Thyroid gland (tissue), 4 donors: Measurements from ENCODE around the gene ACVR1B.

Experiments used
- POLR2A ChIP-seq, 2 donors: fragments of 450-650 bp; IDR thresholded peaks; one replicate each; pipeline ENCODE4 v1.6.1; 2017; ENCODE audit warnings: antibody characterized with exemption in 2 of 2, mild to moderate bottlenecking in 2 of 2, moderate library complexity in 1 of 2
- TF ChIP-seq, protein P1 (sequence below), 6 experiments: fragments of 200-600 bp in 3 of 6; fragments of 450-650 bp in 3 of 6; sonication (generic) in 3 of 6; IDR thresholded peaks; one replicate each; pipeline ENCODE4 v1.5.1; 2016 to 2019; ENCODE audit warnings: antibody characterized with exemption in 6 of 6, mild to moderate bottlenecking in 2 of 6, inconsistent platforms in 1 of 6, moderate library complexity in 1 of 6

- TF ChIP-seq, protein P1, sequence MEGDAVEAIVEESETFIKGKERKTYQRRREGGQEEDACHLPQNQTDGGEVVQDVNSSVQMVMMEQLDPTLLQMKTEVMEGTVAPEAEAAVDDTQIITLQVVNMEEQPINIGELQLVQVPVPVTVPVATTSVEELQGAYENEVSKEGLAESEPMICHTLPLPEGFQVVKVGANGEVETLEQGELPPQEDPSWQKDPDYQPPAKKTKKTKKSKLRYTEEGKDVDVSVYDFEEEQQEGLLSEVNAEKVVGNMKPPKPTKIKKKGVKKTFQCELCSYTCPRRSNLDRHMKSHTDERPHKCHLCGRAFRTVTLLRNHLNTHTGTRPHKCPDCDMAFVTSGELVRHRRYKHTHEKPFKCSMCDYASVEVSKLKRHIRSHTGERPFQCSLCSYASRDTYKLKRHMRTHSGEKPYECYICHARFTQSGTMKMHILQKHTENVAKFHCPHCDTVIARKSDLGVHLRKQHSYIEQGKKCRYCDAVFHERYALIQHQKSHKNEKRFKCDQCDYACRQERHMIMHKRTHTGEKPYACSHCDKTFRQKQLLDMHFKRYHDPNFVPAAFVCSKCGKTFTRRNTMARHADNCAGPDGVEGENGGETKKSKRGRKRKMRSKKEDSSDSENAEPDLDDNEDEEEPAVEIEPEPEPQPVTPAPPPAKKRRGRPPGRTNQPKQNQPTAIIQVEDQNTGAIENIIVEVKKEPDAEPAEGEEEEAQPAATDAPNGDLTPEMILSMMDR (IDR thresholded peaks at IDR 0.05), result no peak
- no peak for TF ChIP-seq POLR2A (IDR thresholded peaks at IDR 0.05)
These were observed 26.0 kb upstream of the ACVR1B start for GRCh38 chr12:51925346-51926063.
